Measurements from ENCODE around the gene APEH. TPM values are rescaled to one million over a fixed set of nuclear protein-coding genes. Genes with fewer than 3 reads are reported as not detected.

Gene APEH
- 57.0 and 60.5 TPM in 2 replicates for polyA plus RNA-seq (2014; cell fraction: cytosol; rRNA removed)
- 167 and 174 TPM in 2 replicates for polyA plus RNA-seq (2014; cell fraction: nucleus; rRNA removed)

GRCh38 chr3:49673715-49674496, at the start of gene APEH:
APEH (plus strand) TSS chr3:49674351; CDS start chr3:49674402, 51 bp downstream.
- peak; percentile 98 for DNase-seq (ENCODE audit: low spot score)

GRCh38 chr3:49625071-49625470, 49.1 kb upstream of the APEH start:
- no peak for DNase-seq (ENCODE audit: low spot score)

- DNase-seq (ENCODE audit: low spot score), result no peak
Observed at GRCh38 chr3:49626101-49626581, 48.0 kb upstream of the APEH start.

- no peak for DNase-seq (ENCODE audit: low spot score)
Observed at GRCh38 chr3:49626796-49627195, 47.4 kb upstream of the APEH start.

DNA sequence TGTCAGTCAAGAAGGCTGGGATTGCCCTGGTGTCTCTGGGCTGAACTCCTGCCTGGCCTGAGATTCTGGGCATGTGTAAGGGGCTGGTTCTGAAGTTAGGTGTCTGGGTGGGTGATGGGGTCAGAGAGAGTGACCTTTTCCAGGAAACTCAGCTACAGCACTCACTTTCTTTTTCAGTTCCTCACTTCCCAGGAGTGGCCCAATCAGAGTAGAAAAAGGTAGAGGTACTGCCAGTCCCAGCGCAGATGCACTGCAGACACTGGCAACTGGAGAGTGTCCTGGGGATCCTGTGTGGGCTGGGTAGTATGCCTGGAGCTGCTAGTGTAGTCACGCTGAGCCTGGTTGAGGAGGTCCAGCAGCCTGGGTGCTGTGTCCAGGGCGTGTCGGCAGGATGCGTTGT, 46.5 kb upstream of the APEH start:
- no peak for DNase-seq (ENCODE audit: low spot score)

- no peak for DNase-seq (ENCODE audit: low spot score)
Observed at GRCh38 chr3:49628249-49628648, 45.9 kb upstream of the APEH start.

DNA sequence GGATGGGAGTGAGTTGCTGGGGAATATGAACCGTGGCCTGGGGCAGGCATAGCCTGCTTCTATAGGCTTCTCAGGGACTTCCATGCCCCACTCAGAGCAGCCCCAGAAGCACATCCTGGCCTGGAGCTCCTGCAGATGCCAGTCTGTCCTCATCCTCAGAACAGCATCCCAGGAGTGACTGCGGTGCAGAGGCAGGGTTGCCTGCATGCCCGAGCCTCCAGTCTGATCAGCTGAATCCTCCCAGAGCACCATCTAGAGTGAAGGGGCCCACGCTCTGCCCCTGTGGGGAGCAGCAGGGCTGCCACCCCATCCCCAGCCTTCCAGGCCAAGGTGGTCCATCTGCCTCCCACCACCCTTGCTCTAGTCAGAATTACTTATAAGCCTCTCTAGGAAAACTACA, 44.7 kb upstream of the APEH start:
- DNase-seq (ENCODE audit: low spot score), result no peak

DNA sequence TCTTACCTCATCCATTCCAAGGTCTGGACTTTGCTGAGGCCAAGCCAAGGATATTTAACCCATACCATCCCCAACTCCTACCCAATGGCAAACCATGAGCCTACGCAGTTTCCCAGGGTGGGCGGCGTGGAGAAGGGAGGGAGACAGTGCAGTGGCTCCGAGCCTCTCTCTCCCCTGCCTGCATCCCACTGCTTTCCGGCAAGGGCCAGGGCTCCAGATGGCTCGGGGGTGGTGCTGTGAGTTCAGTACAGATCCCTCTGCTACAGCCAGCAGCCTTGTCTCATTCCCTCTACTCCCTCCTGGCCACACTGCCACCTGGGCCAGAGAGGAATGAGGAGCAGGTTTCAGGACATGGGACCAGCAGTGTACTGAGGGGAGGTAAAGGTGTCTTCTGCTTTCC, 44.3 kb upstream of the APEH start:
- DNase-seq (ENCODE audit: low spot score), result no peak

DNA sequence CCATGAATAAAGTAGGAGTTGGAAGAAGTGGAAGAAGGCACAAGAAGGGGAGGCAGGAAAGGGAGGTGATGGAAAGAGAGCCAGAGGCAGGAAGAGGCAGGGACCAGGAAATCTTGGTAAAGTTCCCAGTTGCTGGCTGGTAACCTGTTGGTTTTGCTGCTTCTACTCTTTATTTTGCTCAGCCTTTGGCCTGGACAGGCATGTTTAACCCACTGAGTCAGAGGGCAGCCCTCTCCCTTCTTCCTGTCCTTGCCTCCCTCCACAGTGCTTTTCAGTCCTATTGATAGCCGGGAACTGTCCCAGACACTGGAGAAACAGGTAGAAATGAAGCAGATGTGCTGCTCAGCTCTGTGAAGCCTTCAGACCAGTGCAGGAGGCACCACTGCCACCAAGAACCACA, 43.4 kb upstream of the APEH start:
- DNase-seq (ENCODE audit: low spot score), result no peak

DNA sequence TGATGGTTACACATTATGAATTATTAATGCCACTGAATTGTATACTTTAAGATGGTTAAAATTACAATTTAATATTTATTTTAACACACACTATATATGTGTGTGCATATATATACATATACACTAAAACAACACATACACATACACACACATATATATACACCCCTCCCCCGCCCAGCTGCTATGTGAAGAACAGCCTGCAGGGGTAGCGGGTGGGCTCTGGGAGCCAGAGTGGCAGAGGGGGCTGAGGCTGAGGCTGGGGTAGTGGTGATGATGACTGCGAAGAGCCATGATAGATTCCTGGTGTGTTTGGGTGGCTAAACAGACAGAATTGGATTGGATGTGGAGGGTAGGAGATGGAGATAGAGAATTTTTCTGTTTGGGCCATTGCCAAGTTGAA, 39.4 kb upstream of the APEH start:
- DNase-seq (ENCODE audit: low spot score), result no peak

GRCh38 chr3:49636883-49637609, 37.1 kb upstream of the APEH start:
- DNase-seq (ENCODE audit: low spot score), result no peak

DNA sequence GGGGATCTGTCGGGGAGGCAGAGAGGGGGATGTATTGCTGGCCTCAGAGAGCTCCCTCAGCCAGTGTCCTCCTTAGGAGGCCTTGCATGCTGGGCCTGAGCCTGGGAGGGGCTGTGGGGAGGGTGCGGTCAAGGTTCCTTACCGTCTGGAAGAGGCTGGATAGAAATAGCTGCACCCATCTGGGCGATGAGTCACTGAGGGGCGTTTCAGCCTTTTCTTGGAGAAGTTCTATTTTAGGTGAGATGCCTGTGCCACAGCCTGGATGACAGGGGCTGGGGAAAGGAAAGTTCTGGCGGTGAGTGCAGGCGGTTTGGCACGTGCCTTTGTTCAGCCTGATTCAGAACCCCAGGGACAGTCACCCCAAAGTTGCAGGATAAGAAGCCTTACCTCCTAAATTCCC, 35.7 kb upstream of the APEH start:
- DNase-seq (ENCODE audit: low spot score), result no peak

DNA sequence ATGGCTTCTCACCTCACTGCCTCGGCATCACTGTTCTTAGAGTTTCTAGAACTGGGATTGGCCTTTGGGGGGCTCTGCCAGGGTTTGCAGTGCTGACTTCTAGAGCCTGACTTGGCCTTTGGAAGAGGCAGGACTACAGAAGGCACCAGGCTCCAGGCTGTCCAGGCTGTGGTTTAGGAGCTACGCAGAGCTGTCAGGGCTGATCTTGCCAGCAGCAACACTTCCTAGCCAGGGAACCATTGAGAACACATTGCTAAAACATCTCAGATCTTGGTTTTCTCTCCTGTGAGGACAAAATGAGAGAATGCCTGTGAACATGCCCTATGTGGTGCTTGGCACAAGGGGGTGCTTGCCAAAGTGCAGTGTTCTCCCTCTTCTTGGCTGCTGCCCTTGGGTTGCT, 34.6 kb upstream of the APEH start:
- no peak for DNase-seq (ENCODE audit: low spot score)

DNA sequence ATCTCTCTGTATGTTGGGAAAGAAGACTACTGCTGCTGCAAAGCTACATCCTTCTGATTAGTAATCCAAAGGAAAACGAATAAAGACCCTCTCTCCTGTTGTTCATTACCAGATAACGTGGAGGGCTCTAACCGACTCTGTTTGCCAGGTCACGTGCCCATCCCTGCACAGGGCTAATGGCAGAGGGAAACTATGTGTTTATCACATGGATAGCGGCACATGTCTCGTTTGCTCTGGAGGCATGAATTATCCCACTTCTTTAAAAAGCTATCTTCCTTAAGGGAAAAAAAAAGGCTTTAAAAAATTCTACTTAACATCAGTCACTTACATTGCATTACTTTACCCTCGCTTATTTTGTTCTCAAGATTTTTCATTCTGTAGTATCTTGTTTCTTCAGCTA, 32.9 kb upstream of the APEH start:
- DNase-seq (ENCODE audit: low spot score), result no peak

DNA sequence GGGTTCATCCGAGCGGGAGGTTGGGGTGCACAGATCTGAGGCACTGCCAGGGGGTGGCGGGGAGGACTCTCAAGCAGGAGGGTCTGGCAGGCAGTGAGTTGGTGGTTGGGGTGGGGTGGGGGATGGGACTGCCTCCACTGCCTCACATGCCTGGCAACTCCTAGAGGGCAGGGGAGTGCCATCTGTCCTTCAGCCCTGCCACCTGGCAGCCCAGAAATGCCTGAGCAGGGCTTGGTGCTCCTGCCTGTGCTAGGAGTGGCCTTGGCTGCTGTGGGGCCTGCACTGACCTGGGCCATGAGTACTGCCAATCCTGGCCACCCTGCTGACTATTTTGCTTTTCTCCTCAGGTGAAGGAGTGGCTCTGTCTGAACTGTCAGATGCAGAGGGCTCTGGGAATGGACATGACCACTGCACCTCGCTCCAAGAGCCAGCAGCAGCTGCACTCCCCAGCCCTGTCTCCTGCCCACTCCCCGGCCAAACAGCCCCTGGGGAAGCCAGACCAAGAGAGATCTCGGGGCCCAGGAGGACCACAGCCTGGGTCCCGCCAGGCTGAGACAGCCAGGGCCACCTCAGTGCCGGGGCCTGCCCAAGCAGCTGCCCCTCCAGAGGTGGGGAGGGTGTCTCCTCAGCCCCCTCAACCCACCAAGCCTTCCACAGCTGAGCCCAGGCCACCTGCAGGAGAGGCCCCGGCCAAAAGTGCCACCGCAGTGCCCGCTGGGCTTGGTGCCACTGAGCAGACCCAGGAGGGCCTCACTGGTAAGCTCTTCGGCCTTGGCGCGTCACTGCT, 32.0 kb upstream of the APEH start:
- no peak for DNase-seq (ENCODE audit: low spot score)

DNA sequence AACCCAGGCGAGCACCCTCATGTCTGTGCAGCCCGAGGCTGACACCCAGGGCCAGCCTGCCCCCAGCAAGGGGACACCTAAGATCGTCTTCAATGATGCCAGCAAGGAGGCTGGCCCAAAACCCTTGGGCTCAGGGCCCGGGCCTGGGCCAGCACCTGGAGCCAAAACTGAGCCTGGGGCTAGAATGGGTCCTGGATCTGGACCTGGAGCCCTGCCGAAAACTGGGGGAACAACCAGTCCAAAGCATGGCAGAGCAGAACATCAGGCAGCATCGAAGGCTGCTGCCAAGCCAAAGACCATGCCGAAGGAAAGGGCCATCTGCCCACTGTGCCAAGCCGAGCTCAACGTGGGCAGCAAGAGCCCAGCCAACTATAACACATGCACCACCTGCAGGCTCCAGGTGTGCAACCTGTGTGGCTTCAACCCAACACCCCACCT, 31.4 kb upstream of the APEH start:
- DNase-seq (ENCODE audit: low spot score), result no peak

GRCh38 chr3:49644684-49645083, 29.5 kb upstream of the APEH start:
- no peak for DNase-seq (ENCODE audit: low spot score)

DNA sequence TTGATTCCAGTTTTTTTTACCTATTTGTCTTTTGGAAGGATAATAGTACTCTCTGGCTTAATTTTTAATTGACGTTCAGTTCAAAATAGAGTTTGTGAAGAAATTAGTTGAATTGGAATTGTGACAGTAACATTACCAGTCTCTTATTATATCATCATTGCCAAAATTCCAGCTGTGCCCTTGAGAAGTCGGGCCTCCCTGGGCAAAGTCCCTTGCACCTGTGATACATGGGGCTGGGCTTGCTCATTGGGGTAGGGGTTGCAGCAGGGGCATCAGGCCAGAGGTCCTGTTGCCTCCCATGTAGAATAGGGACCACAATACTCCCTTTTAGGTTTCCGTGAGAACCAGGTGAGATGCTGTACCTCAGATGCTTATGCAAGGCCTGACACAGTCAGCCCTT, 27.9 kb upstream of the APEH start:
- no peak for DNase-seq (ENCODE audit: low spot score)

DNA sequence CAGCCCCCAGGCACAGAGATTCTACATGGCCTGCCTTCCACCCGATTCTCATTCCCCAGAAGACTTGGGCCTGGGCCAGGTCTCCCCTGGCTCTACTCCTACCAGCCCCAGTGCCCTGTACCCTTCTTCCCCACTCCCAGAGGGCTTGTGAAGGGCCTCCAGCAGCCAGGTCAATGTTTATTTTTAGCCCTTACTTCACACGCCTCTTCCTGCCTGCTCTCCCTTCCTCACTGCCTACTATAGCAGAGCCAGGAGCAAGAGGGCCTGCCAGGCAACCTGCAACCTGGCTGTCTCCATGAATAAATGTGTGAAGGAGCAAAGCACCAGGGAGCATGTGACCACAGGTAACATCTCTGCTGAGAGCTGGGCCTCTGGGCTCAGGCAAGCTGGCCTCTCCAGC, 26.4 kb upstream of the APEH start:
- no peak for DNase-seq (ENCODE audit: low spot score)

DNA sequence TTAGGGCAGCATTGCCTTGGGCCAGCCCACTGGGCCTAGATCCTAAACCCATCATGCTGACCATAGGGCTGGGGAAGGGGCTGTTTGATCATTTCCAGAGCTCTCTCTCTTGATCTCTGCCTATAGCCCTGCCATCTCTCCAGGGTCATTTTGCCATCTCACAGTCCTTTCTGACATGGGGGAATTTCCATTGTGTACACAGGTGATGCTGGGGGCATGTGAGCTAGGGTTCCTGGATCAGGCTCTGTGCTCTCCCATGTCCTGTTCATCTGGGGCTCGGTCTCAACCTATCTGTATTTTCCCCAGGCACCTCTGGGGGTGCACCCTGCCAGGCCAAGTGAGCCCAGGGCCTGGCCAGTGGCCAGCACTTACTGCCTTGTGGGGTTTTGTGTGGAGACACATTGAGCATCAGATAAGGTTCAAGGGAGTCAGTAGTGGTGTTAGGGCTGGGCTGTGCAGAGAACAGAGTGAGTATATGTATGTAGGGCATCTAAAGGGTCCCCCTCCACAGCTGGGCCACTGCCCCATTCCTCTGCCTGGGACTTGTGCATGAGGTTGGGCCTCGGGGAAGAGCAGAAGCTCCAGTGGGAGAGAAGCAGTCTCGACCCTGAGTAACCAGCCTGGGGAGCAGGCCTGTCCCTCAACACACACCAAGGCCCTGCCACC, 25.7 kb upstream of the APEH start:
- DNase-seq (ENCODE audit: low spot score), result no peak

GRCh38 chr3:49649576-49649975, 24.6 kb upstream of the APEH start:
- DNase-seq (ENCODE audit: low spot score), result no peak
